Epithelial cell of esophagus (primary cell): ENCODE results near the gene ACOT7.
"Not testable (repeated sequence)": the region's sequence is repeated elsewhere in the genome, so short reads cannot be mapped to it uniquely, and the experiment has no call there.

ENCODE experiments used
- DNase-seq: peaks from one replicate; pipeline ENCODE4 v3.0.0; 2010; ENCODE audit warnings: low read depth
- H3K4me3 ChIP-seq: 2 replicates; pipeline ENCODE4 v1.5.1; 2011; ENCODE audit warnings: mild to moderate bottlenecking, low read length, control low read depth
- TF ChIP-seq, protein P1 (sequence below): IDR thresholded peaks from 2 replicates; pipeline ENCODE4 v1.5.1; 2011; ENCODE audit warnings: low read depth, mild to moderate bottlenecking, low read length, control low read depth, inconsistent platforms; ENCODE audit not compliant: insufficient read depth; ENCODE audit errors: missing control alignments

ACOT7 gene

GRCh38 chr1:6233376-6233775 is 160.2 kb downstream of the ACOT7 start:
- no peak for DNase-seq
- TF ChIP-seq, protein P1, sequence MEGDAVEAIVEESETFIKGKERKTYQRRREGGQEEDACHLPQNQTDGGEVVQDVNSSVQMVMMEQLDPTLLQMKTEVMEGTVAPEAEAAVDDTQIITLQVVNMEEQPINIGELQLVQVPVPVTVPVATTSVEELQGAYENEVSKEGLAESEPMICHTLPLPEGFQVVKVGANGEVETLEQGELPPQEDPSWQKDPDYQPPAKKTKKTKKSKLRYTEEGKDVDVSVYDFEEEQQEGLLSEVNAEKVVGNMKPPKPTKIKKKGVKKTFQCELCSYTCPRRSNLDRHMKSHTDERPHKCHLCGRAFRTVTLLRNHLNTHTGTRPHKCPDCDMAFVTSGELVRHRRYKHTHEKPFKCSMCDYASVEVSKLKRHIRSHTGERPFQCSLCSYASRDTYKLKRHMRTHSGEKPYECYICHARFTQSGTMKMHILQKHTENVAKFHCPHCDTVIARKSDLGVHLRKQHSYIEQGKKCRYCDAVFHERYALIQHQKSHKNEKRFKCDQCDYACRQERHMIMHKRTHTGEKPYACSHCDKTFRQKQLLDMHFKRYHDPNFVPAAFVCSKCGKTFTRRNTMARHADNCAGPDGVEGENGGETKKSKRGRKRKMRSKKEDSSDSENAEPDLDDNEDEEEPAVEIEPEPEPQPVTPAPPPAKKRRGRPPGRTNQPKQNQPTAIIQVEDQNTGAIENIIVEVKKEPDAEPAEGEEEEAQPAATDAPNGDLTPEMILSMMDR, result no peak
- no peak overlapping the region for H3K4me3 ChIP-seq

DNA sequence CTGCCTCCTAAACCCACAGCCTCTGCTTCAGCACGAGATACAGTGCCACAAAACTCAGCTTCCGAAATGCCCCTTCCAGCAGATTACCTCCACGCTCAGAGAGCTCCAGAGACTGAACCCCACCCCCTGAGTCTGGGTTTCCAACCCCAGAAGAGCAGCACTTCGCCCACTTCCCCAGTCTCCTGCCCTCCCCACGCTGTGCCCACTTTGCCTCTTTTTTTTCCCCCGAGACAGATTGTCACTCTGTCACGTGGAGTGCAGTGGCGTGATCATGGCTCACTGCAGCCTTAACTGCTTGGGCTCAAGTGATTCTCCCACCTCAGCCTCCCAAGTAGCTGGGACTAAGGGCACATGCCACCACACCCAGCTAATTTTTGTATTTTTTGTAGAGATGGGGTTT is 167.9 kb downstream of the ACOT7 start:
- TF ChIP-seq, protein P1, result no peak
- DNase-seq, result no peak
- H3K4me3 ChIP-seq, result no peak overlapping the region

DNA sequence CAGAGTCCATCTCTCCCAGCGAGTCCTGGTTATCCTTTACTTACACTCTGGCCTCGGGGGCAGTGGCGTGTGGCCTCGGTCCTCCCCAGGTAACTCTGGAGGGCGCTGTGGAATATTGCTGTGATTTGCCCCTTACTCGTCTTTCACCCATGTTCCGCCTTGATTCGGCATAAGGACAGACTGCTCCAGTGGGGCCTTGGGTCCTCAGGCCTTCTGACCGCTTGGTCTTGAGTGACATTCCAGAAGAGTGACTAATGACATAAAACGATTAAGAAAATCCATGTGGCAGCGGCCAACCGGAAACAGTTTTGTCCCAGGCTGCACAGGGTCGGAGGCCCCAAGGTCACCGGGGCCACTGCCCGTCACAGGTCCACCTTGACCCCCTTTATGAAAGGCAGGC is 168.8 kb downstream of the ACOT7 start:
- no peak for DNase-seq
- H3K4me3 ChIP-seq, result no peak overlapping the region
- TF ChIP-seq, protein P1, result no peak

GRCh38 chr1:6223617-6224016 is 169.9 kb downstream of the ACOT7 start:
- H3K4me3 ChIP-seq, result no peak overlapping the region
- DNase-seq, result no peak
- TF ChIP-seq, protein P1, result no peak

DNA sequence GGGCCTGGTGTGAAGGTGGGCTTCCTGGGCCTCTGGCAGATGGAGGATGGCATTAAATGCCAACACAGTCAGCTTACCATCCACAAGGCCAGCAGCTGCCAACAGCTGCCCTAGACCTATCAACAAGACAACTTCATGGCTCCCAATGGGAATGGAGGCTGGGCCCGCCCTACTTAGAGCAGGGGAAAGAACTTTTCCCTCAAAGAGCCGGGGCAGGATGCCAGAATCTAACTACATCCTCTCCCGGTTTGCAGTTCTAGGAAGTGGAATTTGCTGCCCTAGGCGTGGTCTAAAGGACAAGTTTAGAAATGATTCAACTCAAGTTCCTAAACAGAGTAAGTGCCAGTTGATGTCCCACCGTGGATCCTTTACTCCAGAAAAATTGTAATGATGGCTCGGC is 170.9 kb downstream of the ACOT7 start:
- peak; percentile 30 for DNase-seq
- TF ChIP-seq, protein P1, result no peak
- H3K4me3 ChIP-seq, result no peak overlapping the region

DNA sequence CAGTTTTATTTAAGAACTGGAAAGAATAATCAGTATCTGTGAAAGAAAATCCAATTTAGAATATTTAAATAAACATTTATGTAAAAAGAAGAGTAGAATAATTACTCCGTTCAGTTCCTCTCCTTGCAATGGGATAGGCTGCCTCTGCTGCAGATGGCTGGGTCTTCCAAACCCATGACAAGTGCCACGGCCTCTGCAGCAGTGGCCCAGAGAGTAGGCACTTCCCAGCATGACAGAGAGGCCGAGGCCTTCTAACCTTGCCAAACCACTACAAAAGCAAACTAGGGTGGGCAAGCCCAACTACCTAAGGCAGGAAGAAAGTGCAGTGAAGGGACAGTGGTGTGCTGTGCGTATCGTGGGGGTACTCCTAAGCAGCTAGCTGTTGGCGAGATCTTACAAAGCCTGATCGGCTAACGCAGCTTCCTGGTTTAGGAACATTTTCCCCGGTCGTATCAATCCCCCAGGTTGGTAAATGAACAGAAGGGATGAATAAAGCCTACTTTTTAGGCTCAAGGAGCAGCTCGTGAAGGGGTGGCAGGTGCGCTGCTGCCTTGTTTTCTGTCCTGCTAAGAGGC is 172.3 kb downstream of the ACOT7 start:
- TF ChIP-seq, protein P1, result no peak
- no peak overlapping the region for H3K4me3 ChIP-seq
- no peak for DNase-seq

- peak; percentile 97 for DNase-seq
- no peak overlapping the region for H3K4me3 ChIP-seq
- TF ChIP-seq, protein P1, result no peak
Observed at GRCh38 chr1:6220236-6220635, 173.3 kb downstream of the ACOT7 start.

GRCh38 chr1:6219641-6220040 is 173.9 kb downstream of the ACOT7 start:
- H3K4me3 ChIP-seq, result not testable (repeated sequence)
- DNase-seq, result peak; percentile 60
